Loucy (cell line): ENCODE results near the gene ASTL.

ENCODE experiments used
- CTCF ChIP-seq: fragments of 200-600 bp; sonication (generic); conservative IDR thresholded peaks from 2 replicates; pipeline ENCODE4 v1.5.1; 2014; ENCODE audit warnings: mild to moderate bottlenecking, antibody characterized with exemption, low read length
- EZH2phosphoT487 ChIP-seq: fragments of 200-600 bp; IDR thresholded peaks from 2 replicates; pipeline ENCODE4 v1.6.1; 2018; ENCODE audit warnings: antibody characterized with exemption, mild to moderate bottlenecking, moderate library complexity, borderline replicate concordance

- no peak for TF ChIP-seq CTCF
- no peak for TF ChIP-seq EZH2phosphoT487
Measured at GRCh38 chr2:96110621-96111256, 27.6 kb downstream of the ASTL start.
